ENCODE results near the gene AEN. TPM values are rescaled to one million over a fixed set of nuclear protein-coding genes. Genes with fewer than 3 reads are reported as not detected.

The AEN gene
- polyA plus RNA-seq, 1 donor from 2014 or later: 40.8 TPM

DNA sequence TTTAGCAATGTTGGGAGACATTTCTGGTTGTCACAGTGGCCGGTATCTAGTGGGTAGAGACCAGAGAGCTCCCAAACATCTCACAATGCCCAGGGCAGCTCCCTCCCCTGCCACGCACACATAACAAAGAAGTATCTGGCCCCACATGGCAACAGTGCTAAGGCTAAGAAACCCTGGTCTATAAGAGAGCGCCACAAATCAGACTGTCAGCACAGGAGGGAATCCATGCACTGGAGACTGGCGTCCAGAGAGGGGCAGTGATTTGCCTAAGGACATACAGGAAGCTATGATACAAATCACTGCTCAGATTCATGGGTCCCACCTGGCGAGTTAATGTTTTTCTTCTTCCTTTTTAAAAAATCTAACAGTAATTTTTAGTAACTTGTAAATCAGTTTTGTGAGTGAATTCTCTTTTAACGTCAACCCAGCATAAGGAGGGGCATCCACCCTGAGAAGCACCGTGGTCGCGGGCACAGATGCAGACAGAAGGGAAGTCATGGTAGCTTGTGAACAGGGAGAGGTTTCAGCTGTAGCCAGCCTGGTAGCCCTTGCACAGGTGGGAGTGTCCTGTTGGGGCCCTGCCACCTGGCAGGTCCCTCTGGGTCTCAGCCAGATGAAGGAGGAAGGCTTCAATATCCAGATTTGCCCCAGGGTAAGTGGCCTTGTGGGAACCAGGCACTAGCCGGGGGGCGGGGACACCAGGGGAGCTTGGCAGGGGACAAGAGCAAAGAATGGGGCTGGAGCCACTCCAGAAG, 26.4 kb downstream of the AEN start:
- Mint-ChIP-seq H3K4me1 (peaks cover 45 to 56% (median 53%) of the 10 kb centered on the region in 3 donors), H3K27ac (peak overlapping the region; percentile 12 to 87 (median 86)), H3K9me3 (no peaks in the 10 kb centered on the region), H3K36me3 (peaks cover 14% of the 10 kb centered on the region), H3K4me3 (peak overlapping the region in 3 of 4 donors; percentile 19 to 87 (median 38)), H3K27me3 (no peaks in the 10 kb centered on the region)

GRCh38 chr15:88648357-88649214, 27.4 kb downstream of the AEN start:
- H3K9me3 Mint-ChIP-seq: no peaks in the 10 kb centered on the region
- H3K27ac Mint-ChIP-seq: peak overlapping the region; percentile 51 to 92 (median 86)
- H3K4me3 Mint-ChIP-seq: peak overlapping the region in 3 of 4 donors; percentile 62 to 89 (median 87)
- H3K27me3 Mint-ChIP-seq: no peaks in the 10 kb centered on the region
- H3K4me1 Mint-ChIP-seq: peaks cover 52 to 62% (median 55%) of the 10 kb centered on the region in 3 donors
- peaks cover 14% of the 10 kb centered on the region for H3K36me3 Mint-ChIP-seq

DNA sequence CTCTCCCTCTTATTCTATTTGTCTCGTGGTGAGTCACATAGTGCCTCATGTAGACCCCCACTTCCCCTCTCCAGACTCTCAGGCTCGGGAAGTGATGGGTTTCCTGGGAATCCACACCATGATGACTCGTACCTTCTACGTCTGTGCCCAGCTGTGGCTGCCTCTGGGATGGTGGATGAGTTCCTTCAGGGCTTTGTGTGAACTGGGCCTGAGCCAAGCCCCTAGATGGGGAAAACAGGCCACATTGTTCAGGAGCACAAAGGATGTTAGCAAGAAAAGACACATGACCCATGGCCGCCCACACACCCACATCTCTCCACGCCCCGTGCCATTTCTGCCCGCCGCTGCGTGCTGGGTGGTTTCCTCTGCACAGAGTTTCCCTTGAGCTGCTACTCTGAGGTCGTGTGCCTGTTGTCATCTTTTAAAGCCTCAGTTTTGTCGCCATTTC, 28.2 kb downstream of the AEN start:
- H3K36me3 Mint-ChIP-seq: peaks cover 12% of the 10 kb centered on the region
- peak overlapping the region; percentile 10 to 91 (median 76) for H3K4me3 Mint-ChIP-seq
- no peaks in the 10 kb centered on the region for H3K27me3 Mint-ChIP-seq
- H3K9me3 Mint-ChIP-seq: no peaks in the 10 kb centered on the region
- peaks cover 48 to 59% (median 55%) of the 10 kb centered on the region in 3 donors for H3K4me1 Mint-ChIP-seq
- peak overlapping the region; percentile 51 to 92 (median 86) for H3K27ac Mint-ChIP-seq

DNA sequence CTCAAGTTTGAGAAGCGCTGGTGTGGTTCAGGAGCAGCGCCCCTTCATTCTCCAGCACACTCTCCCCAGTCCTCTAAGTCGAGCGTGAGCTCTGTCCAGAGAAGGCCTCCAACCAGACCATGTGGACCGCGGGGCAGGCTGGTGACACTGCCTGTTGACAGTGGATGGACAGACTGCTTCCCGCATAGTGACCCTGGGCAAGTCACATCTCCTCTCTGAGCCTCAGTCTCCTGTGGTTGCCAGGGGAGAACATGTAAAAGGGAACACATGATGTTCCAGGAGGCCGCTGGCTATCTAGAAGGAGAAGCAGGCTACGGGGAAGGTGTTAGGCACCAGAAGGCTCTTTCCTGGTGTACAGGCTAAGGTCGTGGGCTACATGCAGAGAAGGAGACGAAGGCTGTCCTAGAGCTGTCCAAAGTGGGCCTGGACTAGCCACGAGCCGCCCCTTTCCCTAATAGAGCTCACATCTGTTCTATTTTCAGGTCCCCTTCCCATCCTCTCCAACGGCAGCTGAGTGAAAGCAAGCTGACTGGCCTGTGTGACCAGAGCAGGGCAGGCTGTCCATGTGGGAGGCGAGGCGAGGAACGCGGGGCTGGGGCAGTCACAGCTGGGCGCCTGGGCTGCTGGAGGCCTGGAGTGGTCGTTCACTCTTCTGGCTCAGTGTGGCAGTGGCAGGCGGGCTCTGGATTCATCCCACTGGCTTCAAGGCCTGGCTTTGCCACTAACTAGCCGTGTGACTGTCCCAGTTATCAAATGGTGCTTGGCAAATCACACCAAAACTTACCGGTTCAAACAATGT, 28.8 kb downstream of the AEN start:
- Mint-ChIP-seq H3K36me3 (peaks cover 10% of the 10 kb centered on the region), H3K27ac (peak overlapping the region; percentile 51 to 92 (median 86)), H3K4me1 (peaks cover 48 to 59% (median 54%) of the 10 kb centered on the region in 3 donors), H3K4me3 (peak overlapping the region; percentile 10 to 91 (median 54)), H3K27me3 (no peaks in the 10 kb centered on the region), H3K9me3 (no peaks in the 10 kb centered on the region)

GRCh38 chr15:88650556-88650955, 29.4 kb downstream of the AEN start:
- Mint-ChIP-seq H3K4me3 (peak overlapping the region in 2 of 4 donors; percentile 28 to 80), H3K9me3 (no peaks in the 10 kb centered on the region), H3K27ac (peak overlapping the region in 1 of 3 donors; percentile 71), H3K36me3 (peaks cover 10% of the 10 kb centered on the region), H3K4me1 (peaks cover 50 to 59% (median 51%) of the 10 kb centered on the region in 3 donors), H3K27me3 (no peaks in the 10 kb centered on the region)

GRCh38 chr15:88651136-88651732, 30.1 kb downstream of the AEN start:
- Mint-ChIP-seq H3K4me1 (peaks cover 50 to 59% (median 56%) of the 10 kb centered on the region in 3 donors), H3K4me3 (peak overlapping the region in 1 of 4 donors; percentile 80), H3K27ac (peak overlapping the region; percentile 31 to 79 (median 74)), H3K9me3 (no peaks in the 10 kb centered on the region), H3K27me3 (no peaks in the 10 kb centered on the region), H3K36me3 (peaks cover 10% of the 10 kb centered on the region)

- Mint-ChIP-seq H3K27me3 (no peaks in the 10 kb centered on the region), H3K36me3 (peaks cover 12% of the 10 kb centered on the region), H3K4me1 (peaks cover 50 to 60% (median 58%) of the 10 kb centered on the region in 3 donors), H3K9me3 (no peaks in the 10 kb centered on the region), H3K27ac (peak overlapping the region in 1 of 3 donors; percentile 79), H3K4me3 (no peak overlapping the region)
These were observed 30.8 kb downstream of the AEN start for GRCh38 chr15:88651971-88652370.

DNA sequence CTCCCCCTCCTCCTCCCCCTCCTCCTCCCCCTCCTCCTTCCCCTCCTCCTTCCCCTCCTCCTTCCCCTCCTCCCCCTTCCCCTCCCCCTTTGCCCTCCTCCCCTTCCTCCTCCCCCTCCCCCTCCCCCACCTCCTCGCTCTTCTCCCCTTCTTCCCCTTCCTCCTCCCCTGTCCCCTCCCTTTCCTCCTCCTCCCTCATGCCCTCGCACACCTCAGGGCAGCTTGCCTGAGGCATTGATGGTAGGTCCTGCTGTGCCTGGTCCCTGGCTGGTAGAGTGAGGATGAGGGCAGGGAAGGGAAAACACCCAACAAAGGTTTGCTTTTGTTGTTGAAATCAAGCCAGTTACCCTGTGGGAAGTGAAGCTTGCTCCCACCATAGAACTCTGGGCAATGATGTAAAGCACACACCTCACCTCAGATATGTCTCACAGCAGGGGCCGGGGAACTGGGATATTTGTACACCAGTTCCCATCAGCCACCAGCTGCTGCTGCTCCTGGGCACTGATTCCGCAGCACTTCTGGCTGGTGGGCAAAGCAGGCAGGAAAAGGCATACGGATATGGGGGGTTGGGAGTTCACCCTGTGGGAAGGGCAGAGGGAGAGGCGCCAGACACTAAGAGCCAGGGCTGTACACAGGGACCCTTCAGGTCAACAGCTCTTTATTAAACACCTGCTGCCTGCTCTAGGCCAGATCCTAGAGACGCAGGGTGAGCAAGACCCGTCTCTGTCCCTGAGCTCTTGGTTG, 31.5 kb downstream of the AEN start:
- Mint-ChIP-seq H3K9me3 (no peaks in the 10 kb centered on the region), H3K27ac (peak overlapping the region in 2 of 3 donors; percentile 80 to 93), H3K36me3 (peaks cover 13% of the 10 kb centered on the region), H3K4me3 (peak overlapping the region in 2 of 4 donors; percentile 28 to 33), H3K27me3 (no peaks in the 10 kb centered on the region), H3K4me1 (peaks cover 49 to 61% (median 57%) of the 10 kb centered on the region in 3 donors)

GRCh38 chr15:88653200-88654064, 32.3 kb downstream of the AEN start:
- Mint-ChIP-seq H3K9me3 (no peaks in the 10 kb centered on the region), H3K36me3 (peaks cover 11% of the 10 kb centered on the region), H3K4me1 (peaks cover 48 to 58% (median 58%) of the 10 kb centered on the region in 3 donors), H3K27ac (peak overlapping the region in 2 of 3 donors; percentile 92 to 93), H3K4me3 (peak overlapping the region in 1 of 4 donors; percentile 28), H3K27me3 (no peaks in the 10 kb centered on the region)

DNA sequence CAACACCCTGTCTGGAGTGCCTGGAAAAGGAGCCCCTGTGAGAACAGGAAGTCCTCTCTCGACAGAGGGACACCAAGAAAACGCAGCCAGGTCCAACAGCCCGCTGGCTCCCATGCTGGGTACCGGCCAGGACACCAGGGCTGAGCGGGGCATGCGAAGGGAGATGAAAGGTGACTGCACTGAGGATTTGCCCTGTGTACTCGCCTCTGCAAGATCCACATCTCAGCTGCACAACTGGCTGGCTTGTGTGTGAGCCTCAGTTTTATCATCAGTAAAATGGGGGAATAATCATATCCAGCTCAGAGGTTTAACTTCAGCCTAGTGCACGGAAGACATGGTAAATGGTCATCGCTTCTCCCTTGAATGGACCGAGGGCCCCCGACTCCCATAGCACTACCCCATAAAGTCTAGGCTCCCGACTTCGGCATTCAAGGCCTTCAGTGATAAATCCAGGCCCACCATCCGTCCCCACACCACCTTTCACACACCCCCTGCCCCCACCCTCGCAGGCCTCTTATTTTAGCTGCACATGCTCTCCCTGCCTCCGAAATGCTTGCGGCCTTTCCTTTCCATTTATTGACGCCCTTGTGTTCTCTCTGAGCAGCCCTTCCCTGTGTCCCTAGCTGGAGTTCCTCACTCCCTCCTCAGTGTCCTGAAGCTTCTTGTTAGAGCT, 33.4 kb downstream of the AEN start:
- H3K36me3 Mint-ChIP-seq: peaks cover 4% of the 10 kb centered on the region
- no peaks in the 10 kb centered on the region for H3K9me3 Mint-ChIP-seq
- peak overlapping the region in 1 of 4 donors; percentile 3 for H3K4me3 Mint-ChIP-seq
- H3K27ac Mint-ChIP-seq: peak overlapping the region in 2 of 3 donors; percentile 78 to 92
- peaks cover 45 to 50% (median 47%) of the 10 kb centered on the region in 3 donors for H3K4me1 Mint-ChIP-seq
- no peaks in the 10 kb centered on the region for H3K27me3 Mint-ChIP-seq

DNA sequence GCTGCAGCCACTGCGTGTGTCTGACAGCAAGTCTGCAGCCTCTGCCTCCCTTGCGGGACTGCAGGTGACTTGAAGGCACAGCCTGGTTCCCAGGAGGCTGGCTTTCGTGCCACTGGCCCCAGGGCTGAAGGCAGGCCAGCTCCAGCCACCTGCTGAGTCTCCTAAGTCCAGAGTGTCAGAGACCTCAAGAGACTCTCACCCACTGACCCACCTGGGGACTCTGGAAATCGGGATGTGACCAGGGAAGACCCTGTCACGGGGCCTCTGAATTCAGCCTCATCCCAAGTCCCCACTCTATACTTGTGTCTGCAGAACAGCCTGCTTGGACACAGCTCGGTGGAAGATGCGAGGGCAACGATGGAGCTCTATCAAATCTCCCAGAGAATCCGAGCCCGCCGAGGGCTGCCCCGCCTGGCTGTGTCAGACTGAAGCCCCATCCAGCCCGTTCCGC, 34.0 kb downstream of the AEN start:
- H3K27me3 Mint-ChIP-seq: no peaks in the 10 kb centered on the region
- no peaks in the 10 kb centered on the region for H3K9me3 Mint-ChIP-seq
- peak overlapping the region; percentile 78 to 97 (median 92) for H3K27ac Mint-ChIP-seq
- H3K4me3 Mint-ChIP-seq: peak overlapping the region in 1 of 4 donors; percentile 81
- H3K4me1 Mint-ChIP-seq: peaks cover 43 to 47% (median 43%) of the 10 kb centered on the region in 3 donors
- peaks cover 4% of the 10 kb centered on the region for H3K36me3 Mint-ChIP-seq

DNA sequence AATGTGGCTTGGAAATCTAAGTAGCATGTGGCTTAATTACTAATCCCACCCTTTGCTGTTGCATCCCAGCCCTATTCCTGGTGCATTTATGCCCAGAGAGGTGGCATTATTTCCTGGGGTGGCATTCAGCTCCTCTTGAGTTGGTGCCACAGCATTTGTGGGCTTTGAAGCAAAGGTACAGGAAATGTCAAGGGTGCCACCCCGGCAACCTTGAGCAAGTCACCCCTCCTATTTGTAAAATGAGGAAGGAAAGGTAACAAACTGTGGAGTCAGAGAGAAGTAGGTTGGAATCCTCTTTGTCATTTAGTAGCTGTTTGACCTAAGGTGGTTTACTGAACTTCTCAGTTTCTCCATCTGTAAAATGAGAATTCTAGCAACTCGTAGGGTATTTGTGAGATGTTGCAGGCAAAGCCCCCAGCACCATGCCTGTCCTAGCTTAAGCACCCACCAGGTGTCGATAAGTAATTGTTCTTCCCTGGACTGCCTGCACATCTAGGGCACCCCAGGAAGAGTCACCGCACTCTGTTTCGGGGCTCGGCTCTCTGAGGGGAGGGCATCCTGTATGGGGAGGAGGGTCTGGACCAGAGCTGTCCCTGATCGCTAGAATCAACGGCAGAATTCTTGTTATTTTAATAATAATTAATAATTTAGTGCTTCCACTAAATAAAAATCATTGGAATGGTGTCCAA, 34.8 kb downstream of the AEN start:
- H3K36me3 Mint-ChIP-seq: peaks cover 4% of the 10 kb centered on the region
- peaks cover 43 to 44% (median 43%) of the 10 kb centered on the region in 3 donors for H3K4me1 Mint-ChIP-seq
- peak overlapping the region in 3 of 4 donors; percentile 3 to 89 (median 81) for H3K4me3 Mint-ChIP-seq
- H3K27me3 Mint-ChIP-seq: no peaks in the 10 kb centered on the region
- H3K27ac Mint-ChIP-seq: peak overlapping the region; percentile 92 to 97 (median 93)
- H3K9me3 Mint-ChIP-seq: no peaks in the 10 kb centered on the region

Data from IgD-negative memory B cell (primary cell).